ENCODE measurements around the gene HSPBP1.
A peak's percentile ranks its signal among the peaks of the same experiment; 100 is the strongest.
"Not testable (repeated sequence)": the region's sequence is repeated elsewhere in the genome, so short reads cannot be mapped to it uniquely, and the experiment has no call there.

Gene HSPBP1, protein sequence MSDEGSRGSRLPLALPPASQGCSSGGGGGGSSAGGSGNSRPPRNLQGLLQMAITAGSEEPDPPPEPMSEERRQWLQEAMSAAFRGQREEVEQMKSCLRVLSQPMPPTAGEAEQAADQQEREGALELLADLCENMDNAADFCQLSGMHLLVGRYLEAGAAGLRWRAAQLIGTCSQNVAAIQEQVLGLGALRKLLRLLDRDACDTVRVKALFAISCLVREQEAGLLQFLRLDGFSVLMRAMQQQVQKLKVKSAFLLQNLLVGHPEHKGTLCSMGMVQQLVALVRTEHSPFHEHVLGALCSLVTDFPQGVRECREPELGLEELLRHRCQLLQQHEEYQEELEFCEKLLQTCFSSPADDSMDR

GRCh38 chr19:55279770-55280643 lies at the start of gene HSPBP1:
Gene HSPBP1, minus strand, starts transcription at chr19:55280110. Its CDS starts 502 bp downstream, at chr19:55279608.
- DNase-seq (ENCODE audit: low read depth in 1 of 2, low spot score in 1 of 2): peak; percentile 84 to 88

- not testable (repeated sequence) for DNase-seq (ENCODE audit: low read depth in 1 of 2, low spot score in 1 of 2)
These were observed 48.9 kb upstream of the HSPBP1 start for GRCh38 chr19:55328774-55329318.

DNA sequence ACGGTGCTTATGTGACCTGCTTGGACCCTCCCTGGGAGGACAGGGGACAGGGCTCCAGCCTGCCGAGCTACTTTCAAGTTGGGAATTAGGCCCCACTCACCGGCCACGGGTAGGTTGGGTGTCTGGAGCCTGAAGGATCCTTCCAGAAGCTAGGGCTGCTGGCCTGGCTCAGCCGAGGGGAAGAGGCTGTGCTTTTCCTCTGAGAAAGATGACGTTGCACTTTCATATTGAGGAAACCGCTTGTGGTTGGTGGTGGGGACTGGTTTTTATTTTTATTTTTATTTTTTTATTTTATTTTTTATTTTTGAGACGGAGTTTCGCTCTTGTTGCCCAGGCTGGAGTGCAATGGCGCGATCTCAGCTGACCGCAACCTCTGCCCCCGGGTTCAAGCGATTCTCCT lies 45.3 kb upstream of the HSPBP1 start, which contains the start of gene TMEM150B:
Gene TMEM150B, minus strand, starts transcription at position 170 of the 400 bp plus-strand sequence. CDS start 4,305 bp downstream, outside the sequence.
- no peak for DNase-seq (ENCODE audit: low read depth in 1 of 2, low spot score in 1 of 2)

- no peak for DNase-seq (ENCODE audit: low read depth in 1 of 2, low spot score in 1 of 2)
These were observed 44.8 kb upstream of the HSPBP1 start for GRCh38 chr19:55324662-55325061.

GRCh38 chr19:55322204-55322885 lies 42.4 kb upstream of the HSPBP1 start:
- DNase-seq (ENCODE audit: low read depth in 1 of 2, low spot score in 1 of 2): no peak

- DNase-seq (ENCODE audit: low read depth in 1 of 2, low spot score in 1 of 2): no peak
These were observed 41.7 kb upstream of the HSPBP1 start for GRCh38 chr19:55321466-55322137.

DNA sequence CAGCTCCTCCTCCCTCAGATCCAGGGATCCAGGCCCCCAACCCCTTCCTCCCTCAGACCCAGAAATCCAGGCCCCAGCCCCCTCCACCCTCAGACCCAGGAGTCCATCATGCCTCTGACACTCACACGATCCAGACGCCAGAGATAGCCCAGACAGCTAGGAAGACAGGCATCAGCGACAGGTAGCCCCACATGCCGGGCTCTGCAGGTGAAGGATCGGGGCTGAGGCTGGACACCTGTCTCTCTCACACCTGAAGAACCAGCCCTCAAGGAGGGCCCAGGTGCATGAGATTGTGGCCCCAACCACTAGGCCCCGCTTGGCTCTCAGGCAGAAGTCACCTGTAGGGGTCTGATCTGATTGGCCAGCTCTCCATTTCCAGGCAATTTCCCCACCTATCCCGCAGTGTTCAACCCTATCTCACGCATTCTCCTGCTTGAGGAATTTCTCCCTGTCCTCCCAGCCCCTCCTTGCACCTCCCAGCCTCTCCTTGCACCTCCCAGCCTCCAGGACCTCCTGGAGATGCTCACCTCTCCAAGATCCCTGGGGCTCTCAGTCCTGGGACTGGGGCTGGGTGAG lies 41.0 kb upstream of the HSPBP1 start:
- no peak for DNase-seq (ENCODE audit: low read depth in 1 of 2, low spot score in 1 of 2)

GRCh38 chr19:55319785-55320184 lies 39.9 kb upstream of the HSPBP1 start:
- DNase-seq (ENCODE audit: low read depth in 1 of 2, low spot score in 1 of 2): no peak

GRCh38 chr19:55316646-55317045 lies 36.7 kb upstream of the HSPBP1 start:
- no peak for DNase-seq (ENCODE audit: low read depth in 1 of 2, low spot score in 1 of 2)

DNA sequence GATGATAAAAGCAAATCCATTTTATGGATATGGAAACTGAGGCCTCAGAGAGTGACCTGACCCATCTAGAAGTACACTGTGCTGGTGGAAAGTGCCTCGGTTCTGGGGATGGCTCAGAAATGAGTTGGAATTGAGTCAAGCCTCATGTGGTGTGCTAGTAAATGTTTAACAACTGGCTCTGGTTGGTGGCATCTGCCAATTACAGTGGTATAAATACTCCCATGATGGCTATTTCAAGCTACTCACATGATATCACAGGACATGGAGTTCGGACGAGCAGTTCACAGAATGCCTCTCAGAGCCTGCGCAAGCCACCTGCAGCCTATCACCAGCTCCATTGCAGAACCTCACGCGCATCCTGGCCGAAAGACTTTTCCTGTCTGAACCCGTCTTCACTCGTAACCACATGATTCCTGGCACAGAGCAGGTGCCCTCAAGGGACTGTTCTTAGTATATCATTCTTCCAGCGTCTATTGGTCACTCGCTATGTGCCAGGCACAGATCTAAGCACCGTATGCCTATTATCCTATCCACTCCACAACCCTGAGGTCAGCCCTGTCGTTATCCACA lies 36.1 kb upstream of the HSPBP1 start:
- DNase-seq (ENCODE audit: low read depth in 1 of 2, low spot score in 1 of 2): no peak

- DNase-seq (ENCODE audit: low read depth in 1 of 2, low spot score in 1 of 2): no peak
These were observed 34.5 kb upstream of the HSPBP1 start for GRCh38 chr19:55314396-55314795.

DNA sequence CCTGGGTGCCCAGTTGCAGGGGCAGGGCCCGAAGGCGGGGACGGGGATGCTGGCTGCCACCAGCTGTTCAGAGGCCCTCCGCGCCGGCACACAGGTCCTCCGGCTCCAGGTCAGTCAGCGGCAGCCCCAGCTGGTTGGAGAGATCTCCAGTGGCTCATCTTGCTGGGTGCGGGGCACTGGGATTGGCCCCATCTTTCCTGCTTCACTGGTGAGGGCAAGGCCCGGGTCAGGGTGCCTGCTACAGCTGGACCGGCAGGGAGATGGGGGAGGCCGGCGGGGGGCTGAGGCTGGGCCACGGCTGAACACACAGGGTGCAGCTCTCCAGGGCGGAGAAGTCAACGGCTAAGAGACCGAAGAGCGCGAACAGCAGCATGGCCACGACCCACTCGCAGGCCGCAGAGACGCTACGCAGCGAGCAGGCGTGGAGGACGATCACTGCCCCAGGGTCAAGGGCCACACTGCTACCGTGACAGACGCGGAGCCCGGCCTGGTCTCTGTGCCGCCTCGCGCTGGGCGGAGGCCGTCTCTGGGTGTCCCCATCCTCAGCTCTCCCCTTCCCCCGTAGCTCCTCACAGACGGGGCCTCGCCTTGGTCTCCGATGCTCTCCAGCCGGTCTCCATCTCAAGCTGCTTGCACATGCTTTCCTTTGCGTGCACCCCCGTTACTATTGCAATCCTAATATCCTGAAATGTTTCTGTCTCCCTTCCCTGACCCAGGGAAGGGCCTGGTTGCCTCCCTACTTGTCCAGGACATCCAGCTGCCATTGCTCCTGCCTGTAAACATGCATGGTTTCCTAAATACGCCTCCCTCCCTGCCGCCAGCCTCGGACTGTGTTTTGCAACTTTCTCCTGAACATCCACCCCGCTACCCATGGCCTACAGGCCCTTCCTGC lies 33.0 kb upstream of the HSPBP1 start:
- no peak for DNase-seq (ENCODE audit: low read depth in 1 of 2, low spot score in 1 of 2)

- no peak for DNase-seq (ENCODE audit: low read depth in 1 of 2, low spot score in 1 of 2)
These were observed 31.9 kb upstream of the HSPBP1 start for GRCh38 chr19:55311797-55312196.

- no peak for DNase-seq (ENCODE audit: low read depth in 1 of 2, low spot score in 1 of 2)
These were observed 31.5 kb upstream of the HSPBP1 start for GRCh38 chr19:55311397-55311796.

DNA sequence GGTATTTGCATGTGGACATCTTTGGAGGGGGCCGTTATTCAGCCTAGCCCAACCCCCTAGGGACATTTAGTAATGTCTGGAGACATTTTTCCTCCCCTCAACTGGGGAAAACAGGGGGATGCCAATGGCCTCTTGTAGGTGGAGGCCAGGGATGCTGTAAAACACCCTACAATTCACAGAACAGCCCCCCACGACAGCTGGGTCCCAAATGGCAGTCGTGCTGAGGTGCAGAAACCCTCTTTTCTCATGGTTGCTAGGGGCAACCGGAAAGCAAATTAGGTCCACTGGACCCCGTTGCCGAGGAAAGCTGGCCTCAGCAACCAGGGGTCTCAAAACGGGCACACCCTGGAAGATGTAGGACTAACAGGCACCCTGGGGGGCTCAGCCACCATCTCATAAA lies 30.6 kb upstream of the HSPBP1 start:
- no peak for DNase-seq (ENCODE audit: low read depth in 1 of 2, low spot score in 1 of 2)

DNA sequence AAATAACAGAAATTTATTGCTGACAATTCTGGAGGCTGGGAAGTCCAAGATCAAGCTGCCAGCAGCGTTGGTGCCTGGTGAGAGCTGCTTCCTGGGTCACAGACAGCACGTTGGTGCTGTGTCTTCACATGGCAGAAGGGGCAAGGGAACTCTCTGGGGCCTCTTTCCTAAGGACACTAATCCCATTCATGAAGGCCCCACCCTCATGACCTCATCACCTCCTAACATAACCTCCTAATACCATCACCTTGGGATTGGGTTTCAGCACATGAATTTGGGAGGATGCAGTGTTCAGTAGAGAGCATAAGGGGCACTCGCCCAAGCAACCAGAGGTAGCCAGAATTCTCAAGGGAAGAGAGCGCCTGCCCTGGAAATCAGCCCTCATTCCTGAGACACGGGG lies 29.5 kb upstream of the HSPBP1 start:
- DNase-seq (ENCODE audit: low read depth in 1 of 2, low spot score in 1 of 2): no peak

DNA sequence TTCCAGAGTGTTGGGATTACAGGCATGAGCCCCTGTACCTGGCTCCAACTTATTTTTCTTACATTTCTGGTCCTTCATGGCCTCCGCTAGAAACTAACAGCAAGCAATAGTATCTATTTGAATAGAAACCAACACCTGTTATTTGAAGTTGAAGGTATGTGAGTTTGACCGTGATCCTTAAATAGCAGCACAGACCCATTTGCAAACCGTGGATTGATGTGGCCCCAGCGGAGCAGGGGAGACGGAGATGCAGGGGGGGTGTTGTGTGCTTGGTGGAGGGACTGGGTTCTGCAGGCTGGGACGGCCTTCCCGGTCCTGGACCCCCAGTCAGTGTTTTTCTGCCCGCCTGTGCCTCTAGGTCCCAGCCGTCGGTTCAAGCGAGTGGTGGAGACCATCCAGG lies 28.4 kb upstream of the HSPBP1 start:
- no peak for DNase-seq (ENCODE audit: low read depth in 1 of 2, low spot score in 1 of 2)

- no peak for DNase-seq (ENCODE audit: low read depth in 1 of 2, low spot score in 1 of 2)
These were observed 26.8 kb upstream of the HSPBP1 start for GRCh38 chr19:55306712-55307111.

DNA sequence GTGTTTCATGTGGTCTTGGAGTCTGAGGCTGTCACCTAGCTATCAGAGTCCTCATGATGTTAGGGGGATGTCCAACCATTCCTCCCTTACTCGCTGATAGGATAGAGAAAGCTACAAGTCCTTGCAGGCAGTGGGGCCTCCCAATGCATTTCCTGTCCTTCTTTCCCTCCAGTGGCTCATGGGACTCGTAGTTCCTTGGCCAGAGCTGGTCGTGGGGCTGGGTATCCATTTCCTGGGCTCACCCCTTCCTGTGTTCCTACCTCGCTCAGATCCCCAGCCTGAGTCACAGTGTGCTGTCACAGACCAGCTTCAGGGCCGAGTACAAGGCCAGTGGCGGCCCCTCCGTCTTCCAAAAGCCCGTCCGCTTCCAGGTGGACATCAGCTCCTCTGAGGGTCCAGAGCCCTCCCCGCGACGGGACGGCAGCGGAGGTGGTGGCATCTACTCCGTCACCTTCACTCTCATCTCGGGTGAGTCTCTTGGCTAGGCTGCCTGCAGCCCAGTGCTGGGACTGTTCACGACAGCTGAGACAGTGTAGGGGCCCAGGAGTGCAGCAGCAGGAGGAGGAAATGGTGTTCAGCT lies 26.2 kb upstream of the HSPBP1 start:
- DNase-seq (ENCODE audit: low read depth in 1 of 2, low spot score in 1 of 2): no peak

Data from activated T-helper 1 cell treated with anti-CD3 and anti-CD28 coated beads, Interleukin-2, amount 50 U/mL, for 16 hours (primary cell).